Astrocyte (in vitro differentiated cells and primary cell): ENCODE measurements around the gene MLST8. TPM values are rescaled to one million over a fixed set of nuclear protein-coding genes. Genes with fewer than 3 reads are reported as not detected.

Experiments
- DNase-seq: peaks from one replicate; pipeline ENCODE4 v3.0.0-alpha.2; 2010; ENCODE audit warnings: low read depth
- FAIRE-seq: peaks from 2 replicates; lab custom pipeline; 2011; peaks lifted over from hg19 to GRCh38; lab: Jason Lieb, UNC
- H2AFZ ChIP-seq: 2 replicates; pipeline ENCODE4 v1.6.0; 2012; ENCODE audit warnings: low read depth, low read length, inconsistent platforms
- H3K27ac ChIP-seq: 2 replicates; pipeline ENCODE4 v1.5.1; 2011; ENCODE audit warnings: low read depth, low read length, inconsistent platforms
- H3K27me3 ChIP-seq: 2 replicates; pipeline ENCODE4 v1.6.0; 2011; ENCODE audit warnings: low read length, inconsistent platforms; ENCODE audit not compliant: insufficient read depth
- H3K36me3 ChIP-seq: 2 replicates; pipeline ENCODE4 v1.5.1; 2011; ENCODE audit warnings: low read length, inconsistent platforms; ENCODE audit not compliant: insufficient read depth
- H3K4me1 ChIP-seq: 2 replicates; pipeline ENCODE4 v1.5.1; 2011; ENCODE audit warnings: low read length, inconsistent platforms; ENCODE audit not compliant: insufficient read depth
- H3K4me2 ChIP-seq: 2 replicates; pipeline ENCODE4 v1.6.0; 2012; ENCODE audit warnings: low read length, inconsistent platforms
- H3K4me3 ChIP-seq: 2 replicates; pipeline ENCODE4 v1.5.1; 2011; ENCODE audit warnings: low read depth, mild to moderate bottlenecking, low read length, inconsistent platforms; ENCODE audit not compliant: insufficient read depth
- H3K79me2 ChIP-seq: 2 replicates; pipeline ENCODE4 v1.6.0; 2012; ENCODE audit warnings: mild to moderate bottlenecking, low read length, inconsistent platforms; ENCODE audit not compliant: insufficient read depth
- H3K9ac ChIP-seq: 2 replicates; pipeline ENCODE4 v1.6.0; 2012; ENCODE audit warnings: mild to moderate bottlenecking, low read length, inconsistent platforms
- H3K9me3 ChIP-seq: 2 replicates; pipeline ENCODE4 v1.5.1; 2012; ENCODE audit warnings: low read depth, mild to moderate bottlenecking, low read length, inconsistent platforms; ENCODE audit not compliant: insufficient read depth
- H4K20me1 ChIP-seq: 2 replicates; pipeline ENCODE4 v1.6.0; 2012; ENCODE audit warnings: low read length, inconsistent platforms; ENCODE audit not compliant: insufficient read depth
- H3K27ac Mint-ChIP-seq: one replicate; pipeline ENCODE4 v1.8.0; 2021; ENCODE audit warnings: mild to moderate bottlenecking, mixed read lengths; ENCODE audit not compliant: unreplicated experiment
- H3K27me3 Mint-ChIP-seq: one replicate; pipeline ENCODE4 v1.8.0; 2021; ENCODE audit warnings: low read depth, mixed read lengths; ENCODE audit not compliant: unreplicated experiment
- H3K36me3 Mint-ChIP-seq: one replicate; pipeline ENCODE4 v1.8.0; 2021; ENCODE audit warnings: low read depth, mixed read lengths; ENCODE audit not compliant: unreplicated experiment
- H3K4me1 Mint-ChIP-seq: one replicate; pipeline ENCODE4 v1.8.0; 2021; ENCODE audit warnings: low read depth, mixed read lengths; ENCODE audit not compliant: unreplicated experiment
- H3K4me3 Mint-ChIP-seq: one replicate; pipeline ENCODE4 v1.8.0; 2021; ENCODE audit warnings: mild to moderate bottlenecking, moderate library complexity, mixed read lengths; ENCODE audit not compliant: unreplicated experiment
- H3K9me3 Mint-ChIP-seq: one replicate; pipeline ENCODE4 v1.8.0; 2021; ENCODE audit warnings: mild to moderate bottlenecking, mixed read lengths; ENCODE audit not compliant: unreplicated experiment
- CTCF ChIP-seq: IDR thresholded peaks from 2 replicates; pipeline ENCODE4 v1.5.1; 2011; ENCODE audit warnings: low read depth, mild to moderate bottlenecking, inconsistent platforms, low read length, moderate library complexity; ENCODE audit not compliant: insufficient read depth
- EZH2 ChIP-seq: IDR thresholded peaks from 2 replicates; pipeline ENCODE4 v1.6.1; 2012; ENCODE audit warnings: mild to moderate bottlenecking, low read length, inconsistent platforms; ENCODE audit not compliant: insufficient read depth
- total RNA-seq: library from RNA; stranded (reverse); gene quantifications from 2 replicates; pipeline ENCODE4 v1.2.1, GENCODE V29; 2021

MLST8 gene
- total RNA-seq, 1 donor from 2014 or later = 34.7 TPM

GRCh38 chr16:2177101-2177500 is 28.2 kb upstream of the MLST8 start:
- no peak overlapping the region for H3K4me3 Mint-ChIP-seq
- FAIRE-seq = no peak
- peaks cover 3% of the 10 kb centered on the region for H3K36me3 Mint-ChIP-seq

GRCh38 chr16:2177561-2177960 is 27.7 kb upstream of the MLST8 start:
- no peaks in the 10 kb centered on the region for H3K27me3 ChIP-seq
- Mint-ChIP-seq H3K36me3 (peaks cover 5% of the 10 kb centered on the region), H3K4me3 (no peak overlapping the region), H3K27ac (no peak overlapping the region), H3K27me3 (no peaks in the 10 kb centered on the region), H3K9me3 (no peaks in the 10 kb centered on the region), H3K4me1 (no peaks in the 10 kb centered on the region)
- H3K4me1 ChIP-seq = no peaks in the 10 kb centered on the region
- H3K9me3 ChIP-seq = no peaks in the 10 kb centered on the region
- no peak for TF ChIP-seq CTCF
- TF ChIP-seq EZH2 = no peak
- H3K4me3 ChIP-seq = no peak overlapping the region
- FAIRE-seq = no peak
- H3K9ac ChIP-seq = no peak overlapping the region
- no peak overlapping the region for H3K4me2 ChIP-seq
- H4K20me1 ChIP-seq = peaks cover 12% of the 10 kb centered on the region
- no peak overlapping the region for H2AFZ ChIP-seq
- no peak for DNase-seq
- no peaks in the 10 kb centered on the region for H3K36me3 ChIP-seq
- no peak overlapping the region for H3K27ac ChIP-seq
- no peaks in the 10 kb centered on the region for H3K79me2 ChIP-seq

More at GRCh38 chr16:2177101-2177500, 28.2 kb upstream of the MLST8 start:
- DNase-seq = no peak
- Histone ChIP-seq H3K4me3 (no peak overlapping the region), H3K9ac (no peak overlapping the region), H3K27me3 (no peaks in the 10 kb centered on the region), H3K36me3 (no peaks in the 10 kb centered on the region), H3K4me1 (no peaks in the 10 kb centered on the region), H3K9me3 (no peaks in the 10 kb centered on the region), H2AFZ (no peak overlapping the region), H3K79me2 (no peaks in the 10 kb centered on the region), H3K27ac (no peak overlapping the region), H4K20me1 (peaks cover 12% of the 10 kb centered on the region), H3K4me2 (no peak overlapping the region)
- H3K9me3 Mint-ChIP-seq = no peaks in the 10 kb centered on the region
- H3K27me3 Mint-ChIP-seq = no peaks in the 10 kb centered on the region
- no peak overlapping the region for H3K27ac Mint-ChIP-seq
- TF ChIP-seq CTCF = no peak
- no peak for TF ChIP-seq EZH2
- no peaks in the 10 kb centered on the region for H3K4me1 Mint-ChIP-seq

GRCh38 chr16:2178321-2179106 is 26.7 kb upstream of the MLST8 start:
- Histone ChIP-seq H2AFZ (no peak overlapping the region), H3K4me2 (no peak overlapping the region), H3K9me3 (no peaks in the 10 kb centered on the region), H3K4me3 (no peak overlapping the region), H3K36me3 (no peaks in the 10 kb centered on the region), H3K4me1 (no peaks in the 10 kb centered on the region), H3K9ac (no peak overlapping the region), H3K79me2 (no peaks in the 10 kb centered on the region), H3K27me3 (no peaks in the 10 kb centered on the region), H3K27ac (no peak overlapping the region), H4K20me1 (peaks cover 12% of the 10 kb centered on the region)
- Mint-ChIP-seq H3K36me3 (peaks cover 5% of the 10 kb centered on the region), H3K9me3 (no peaks in the 10 kb centered on the region), H3K27ac (no peak overlapping the region), H3K4me1 (no peaks in the 10 kb centered on the region), H3K27me3 (no peaks in the 10 kb centered on the region), H3K4me3 (no peak overlapping the region)
- DNase-seq = no peak
- FAIRE-seq = no peak
- TF ChIP-seq EZH2 (no peak), CTCF (no peak)
